H4 (cell line): Measurements from ENCODE around the gene ARHGAP15. TPM values are rescaled to one million over a fixed set of nuclear protein-coding genes. Genes with fewer than 3 reads are reported as not detected.

Experiments used
- DNase-seq: peaks from one replicate; pipeline ENCODE4 v3.0.0-alpha.2; 2015; ENCODE audit warnings: low spot score
- total RNA-seq: library from RNA; depleted of rRNA; stranded (reverse); fragments of >200 nt; shearing (Covaris generic); gene quantifications from 2 replicates; pipeline ENCODE4 v1.2.3, GENCODE V29; 2014

The ARHGAP15 gene
- total RNA-seq, 1 experiment from 2014 or later, result 0.15 TPM

GRCh38 chr2:143225931-143226330 is 96.7 kb downstream of the ARHGAP15 start:
- DNase-seq, result no peak

GRCh38 chr2:143226714-143227541 is 97.7 kb downstream of the ARHGAP15 start:
- no peak for DNase-seq

- DNase-seq, result no peak
Measured at GRCh38 chr2:143229411-143229810, 100.2 kb downstream of the ARHGAP15 start.

DNA sequence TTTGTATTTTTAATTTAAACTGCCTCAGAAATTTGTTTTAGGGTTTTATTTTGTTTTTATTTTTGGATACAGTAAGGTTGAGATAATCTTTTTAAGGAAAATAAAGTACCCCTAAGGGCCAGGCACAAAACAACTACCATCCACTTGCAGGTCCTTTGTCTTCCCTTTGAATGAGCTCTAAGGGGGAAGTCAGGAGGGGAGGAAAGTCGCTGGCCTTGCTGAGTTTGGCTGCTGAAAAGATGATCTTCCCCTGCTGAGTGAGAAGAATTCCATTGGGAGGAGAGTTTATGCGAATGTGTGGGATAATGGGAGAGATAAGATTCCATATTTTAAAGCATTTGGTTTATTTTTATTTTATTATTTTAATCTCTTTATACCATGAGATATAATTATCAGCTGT is 100.7 kb downstream of the ARHGAP15 start:
- no peak for DNase-seq

DNA sequence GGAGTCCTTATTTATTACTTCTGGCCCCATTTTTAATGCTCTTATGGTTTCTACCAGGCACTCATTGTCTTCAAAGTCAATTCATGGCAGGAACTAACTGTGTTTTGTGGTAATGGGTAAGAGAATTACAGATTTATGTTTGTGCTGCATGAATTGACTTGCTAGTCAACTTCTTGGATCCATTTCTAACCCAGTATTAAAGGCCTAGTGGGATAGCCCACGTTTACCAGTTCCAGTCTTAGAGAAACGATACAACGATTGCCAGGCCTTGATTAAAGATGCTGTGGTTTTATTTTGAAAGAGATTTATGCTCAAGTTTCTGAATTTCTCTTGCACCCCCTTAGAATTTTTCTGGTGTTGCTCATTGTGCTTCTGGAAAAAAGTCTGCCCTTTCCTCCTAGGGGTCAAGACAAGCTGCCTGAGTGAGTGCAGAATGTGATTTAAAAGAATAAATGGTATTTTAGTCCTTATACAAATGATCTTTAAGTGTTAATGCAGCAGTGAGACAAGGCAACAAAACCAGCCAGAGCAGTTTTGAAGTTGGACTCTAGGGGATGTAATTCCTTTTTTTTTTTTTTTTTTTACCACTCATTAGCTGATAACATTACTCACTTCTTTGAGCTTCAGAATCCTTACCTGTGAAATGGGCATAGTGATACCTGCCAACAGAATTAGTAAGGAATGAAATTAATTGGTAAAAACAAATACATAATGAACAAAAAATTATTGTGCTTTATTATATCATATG is 101.5 kb downstream of the ARHGAP15 start:
- DNase-seq, result no peak

DNA sequence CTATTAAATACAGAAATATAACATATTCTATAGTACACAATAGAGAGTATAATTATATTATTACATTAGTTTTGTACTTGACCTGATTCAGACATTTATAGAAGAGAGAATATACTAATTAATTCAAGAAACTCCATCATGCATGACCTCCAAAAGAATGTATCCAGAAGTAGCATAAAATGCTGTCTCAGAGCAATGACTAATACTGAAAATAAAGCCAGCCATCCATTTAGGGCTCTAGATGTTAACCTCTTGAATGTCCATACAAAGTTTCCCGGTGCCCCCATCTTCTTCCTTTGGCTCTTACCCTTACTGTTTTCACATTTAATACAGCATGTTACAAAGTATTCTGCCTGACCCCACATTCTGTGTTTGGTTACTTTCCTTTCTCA is 102.0 kb downstream of the ARHGAP15 start:
- no peak for DNase-seq

DNA sequence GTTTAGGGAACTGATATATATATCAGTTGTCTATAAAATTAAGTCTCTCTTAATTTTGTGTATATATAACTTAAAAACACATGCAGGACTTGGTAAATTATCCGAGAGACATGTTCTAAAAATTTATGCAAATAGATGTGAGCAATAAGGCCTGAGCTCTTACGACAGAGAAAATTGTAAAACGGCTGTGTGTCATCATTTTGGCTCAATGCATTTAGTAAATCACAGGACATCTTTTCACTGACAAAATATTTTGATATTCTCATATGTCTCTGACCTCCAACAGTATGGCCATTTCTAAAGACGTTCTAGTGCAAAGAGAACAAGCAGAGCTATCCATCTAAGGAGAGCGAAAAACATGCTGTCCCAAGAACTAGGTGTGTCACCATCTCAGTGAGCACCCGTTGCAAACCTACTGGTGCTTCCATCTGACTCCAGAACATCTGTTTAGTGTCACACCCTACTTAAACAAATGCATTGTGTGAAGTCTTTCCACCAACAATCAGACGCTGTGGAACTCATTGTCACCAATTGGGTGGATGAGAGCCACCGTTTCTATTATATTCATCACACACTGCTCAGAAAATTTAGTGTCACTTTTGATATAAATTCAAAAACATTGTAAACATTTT is 108.0 kb downstream of the ARHGAP15 start:
- DNase-seq, result no peak

- no peak for DNase-seq
Measured at GRCh38 chr2:143241403-143242088, 112.3 kb downstream of the ARHGAP15 start.

GRCh38 chr2:143246246-143246645 is 117.0 kb downstream of the ARHGAP15 start:
- no peak for DNase-seq

DNA sequence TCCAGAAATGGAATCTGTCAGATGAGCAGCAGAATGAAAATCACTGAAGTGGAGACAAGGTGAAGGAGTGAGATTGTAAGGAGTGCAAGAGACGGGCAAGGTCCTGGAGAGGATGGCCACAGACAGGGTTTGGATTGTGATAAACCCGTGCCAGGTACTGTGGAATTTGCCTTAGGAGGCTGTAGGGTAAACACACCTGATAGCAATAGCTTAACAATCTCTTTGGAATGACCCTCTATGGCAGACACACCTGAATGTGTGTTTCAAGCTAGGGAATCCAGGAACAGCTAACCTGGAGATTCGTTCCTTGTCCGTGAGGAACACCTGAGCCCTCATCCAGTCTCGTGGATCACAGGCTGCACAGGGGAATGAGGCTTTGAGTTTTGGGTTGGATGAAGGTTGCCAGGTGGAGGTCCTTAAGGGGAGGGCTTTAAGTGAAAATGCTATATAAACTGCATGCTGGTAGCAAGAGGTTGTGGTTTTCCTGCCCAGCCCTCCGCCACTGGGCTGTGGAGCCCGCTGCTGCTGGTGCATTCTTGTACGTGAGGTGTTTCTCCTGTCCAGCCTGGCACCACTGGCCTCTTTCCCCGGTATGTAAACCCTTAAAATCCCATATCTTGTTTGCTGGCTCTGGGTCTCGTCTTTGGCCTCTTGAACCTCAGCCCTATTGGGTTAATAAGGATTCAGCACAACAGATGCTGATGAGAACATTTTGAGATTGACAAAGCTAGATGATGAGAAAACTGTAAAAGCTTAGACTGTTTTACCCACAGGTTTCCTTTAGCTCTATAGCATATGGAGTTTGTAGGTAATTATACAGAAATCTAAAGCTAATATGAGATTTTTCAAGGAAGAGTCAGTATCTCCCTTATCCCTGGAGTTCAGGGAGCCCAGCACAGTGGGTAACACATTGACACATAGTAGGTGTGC is 117.9 kb downstream of the ARHGAP15 start:
- no peak for DNase-seq

GRCh38 chr2:143248631-143249030 is 119.4 kb downstream of the ARHGAP15 start:
- no peak for DNase-seq

- no peak for DNase-seq
Measured at GRCh38 chr2:143251681-143252080, 122.5 kb downstream of the ARHGAP15 start.

DNA sequence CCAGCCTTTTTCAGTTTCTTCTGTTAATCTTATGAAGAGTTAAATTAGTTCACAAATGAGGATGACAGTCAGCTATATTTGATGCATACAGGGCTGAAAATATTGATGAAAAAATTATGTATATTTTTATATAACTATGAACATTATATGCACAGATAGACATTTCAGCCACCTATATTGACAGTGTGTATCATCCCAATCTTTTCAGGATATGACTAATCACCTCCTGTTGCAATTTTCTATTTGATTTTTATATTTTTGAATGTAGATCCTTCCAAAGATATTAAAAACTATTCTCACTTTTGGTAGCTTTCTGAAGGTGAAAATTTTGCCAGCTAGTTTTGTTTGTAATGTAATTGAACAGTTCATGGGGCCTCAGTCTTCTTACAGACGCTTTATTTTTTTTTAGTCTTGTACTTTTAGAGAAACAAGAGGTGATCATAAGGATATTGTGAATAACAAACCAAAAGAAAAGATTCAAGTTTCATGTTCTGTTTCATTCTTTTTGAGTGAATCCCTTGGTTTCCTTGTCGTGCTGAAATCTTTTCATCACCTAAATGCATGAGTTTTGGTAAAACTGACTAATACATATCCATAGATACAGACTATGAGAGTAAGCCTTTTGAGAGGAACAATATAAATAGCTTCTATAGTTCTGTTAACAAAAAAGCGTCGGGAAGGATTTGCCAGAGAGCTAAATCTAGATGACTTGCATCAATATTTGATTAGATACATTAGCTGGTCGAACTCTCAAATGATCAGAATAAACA is 123.1 kb downstream of the ARHGAP15 start:
- DNase-seq, result no peak

DNA sequence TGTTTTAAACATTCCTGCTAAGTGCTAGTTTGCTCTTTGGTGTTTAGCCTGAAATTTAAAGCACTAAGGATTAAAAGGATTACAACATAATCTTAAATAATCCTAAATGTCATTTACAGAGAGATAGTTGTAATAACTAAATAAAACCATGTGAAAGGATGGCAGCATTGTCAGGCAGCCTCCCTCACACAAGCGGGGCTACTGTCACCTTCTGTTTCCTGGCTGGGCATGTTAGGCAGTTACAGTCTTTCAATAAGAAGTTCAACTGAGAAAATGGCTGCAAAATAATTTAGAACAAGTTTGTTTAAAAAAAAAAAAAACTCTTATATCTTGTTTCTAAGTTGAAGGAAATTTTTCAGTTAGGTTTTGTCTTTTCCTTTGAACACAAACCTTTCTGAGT is 124.9 kb downstream of the ARHGAP15 start:
- DNase-seq, result no peak

DNA sequence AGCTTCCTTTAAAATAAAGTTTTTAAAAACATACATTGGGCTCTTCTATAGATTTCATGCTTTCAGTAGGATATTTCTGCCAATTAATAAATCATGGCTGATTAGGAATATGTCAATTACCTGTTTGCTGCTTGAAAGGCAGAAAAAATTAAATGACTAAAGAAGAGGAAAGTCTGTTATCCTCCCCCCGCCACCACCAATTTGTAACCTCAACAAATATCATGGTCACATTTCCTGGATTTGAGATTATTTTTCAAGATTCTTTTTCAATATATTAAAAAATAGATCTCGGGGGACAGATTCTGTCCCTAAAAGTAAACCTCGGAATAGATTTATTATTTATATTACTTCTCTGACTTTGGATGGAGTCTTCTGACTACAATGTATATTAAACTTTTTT is 125.9 kb downstream of the ARHGAP15 start:
- DNase-seq, result no peak

DNA sequence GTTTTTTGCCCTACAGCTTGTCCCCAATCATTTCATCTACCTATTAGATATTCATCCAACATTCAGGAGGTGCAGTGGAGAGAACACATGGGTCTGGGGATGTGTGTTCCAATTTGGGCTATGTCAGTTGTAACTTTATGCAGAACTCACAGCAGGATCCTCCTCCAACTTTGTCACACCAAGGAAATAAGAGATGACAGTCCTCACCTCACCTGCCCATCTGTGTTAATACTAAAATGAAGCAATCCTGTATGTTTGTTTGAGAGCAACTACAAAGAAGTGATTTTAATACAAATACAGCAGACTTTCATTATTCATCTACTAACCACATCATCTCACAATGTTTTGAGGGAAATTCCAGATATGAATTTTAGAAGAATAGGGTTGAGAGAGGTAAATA is 126.7 kb downstream of the ARHGAP15 start:
- no peak for DNase-seq

GRCh38 chr2:143258126-143258892 is 129.1 kb downstream of the ARHGAP15 start:
- DNase-seq, result no peak

- peak; percentile 56 for DNase-seq
Measured at GRCh38 chr2:143259368-143259958, 130.2 kb downstream of the ARHGAP15 start.

GRCh38 chr2:143261986-143262385 is 132.8 kb downstream of the ARHGAP15 start:
- no peak for DNase-seq
